GM23248 (cell line): ENCODE results near the gene MAN1C1.
"Not testable (repeated sequence)": the region's sequence is repeated elsewhere in the genome, so short reads cannot be mapped to it uniquely, and the experiment has no call there.

ENCODE experiments used
- EZH2 ChIP-seq: fragments of 200-600 bp; sonication (generic); IDR thresholded peaks from 2 replicates; pipeline ENCODE4 v1.6.1; 2018; ENCODE audit warnings: antibody characterized with exemption, mild to moderate bottlenecking; ENCODE audit not compliant: insufficient read depth, poor library complexity, severe bottlenecking
- EZH2phosphoT487 ChIP-seq: fragments of 200-600 bp; sonication (generic); IDR thresholded peaks from 2 replicates; pipeline ENCODE4 v1.6.1; 2018; ENCODE audit warnings: antibody characterized with exemption, moderate library complexity, mild to moderate bottlenecking, low read depth; ENCODE audit not compliant: insufficient read depth

GRCh38 chr1:25588786-25589185 is 27.8 kb upstream of the MAN1C1 start:
- TF ChIP-seq EZH2phosphoT487, EZH2: not testable (repeated sequence)
